Measurements from ENCODE around the gene CYBA. TPM values are rescaled to one million over a fixed set of nuclear protein-coding genes. Genes with fewer than 3 reads are reported as not detected.

CYBA gene
- total and polyA plus RNA-seq, 2 of the 13 experiments (the other 11 are each of a cell fraction or from before 2014, with no cell fraction given): 196 to 250 TPM

DNA sequence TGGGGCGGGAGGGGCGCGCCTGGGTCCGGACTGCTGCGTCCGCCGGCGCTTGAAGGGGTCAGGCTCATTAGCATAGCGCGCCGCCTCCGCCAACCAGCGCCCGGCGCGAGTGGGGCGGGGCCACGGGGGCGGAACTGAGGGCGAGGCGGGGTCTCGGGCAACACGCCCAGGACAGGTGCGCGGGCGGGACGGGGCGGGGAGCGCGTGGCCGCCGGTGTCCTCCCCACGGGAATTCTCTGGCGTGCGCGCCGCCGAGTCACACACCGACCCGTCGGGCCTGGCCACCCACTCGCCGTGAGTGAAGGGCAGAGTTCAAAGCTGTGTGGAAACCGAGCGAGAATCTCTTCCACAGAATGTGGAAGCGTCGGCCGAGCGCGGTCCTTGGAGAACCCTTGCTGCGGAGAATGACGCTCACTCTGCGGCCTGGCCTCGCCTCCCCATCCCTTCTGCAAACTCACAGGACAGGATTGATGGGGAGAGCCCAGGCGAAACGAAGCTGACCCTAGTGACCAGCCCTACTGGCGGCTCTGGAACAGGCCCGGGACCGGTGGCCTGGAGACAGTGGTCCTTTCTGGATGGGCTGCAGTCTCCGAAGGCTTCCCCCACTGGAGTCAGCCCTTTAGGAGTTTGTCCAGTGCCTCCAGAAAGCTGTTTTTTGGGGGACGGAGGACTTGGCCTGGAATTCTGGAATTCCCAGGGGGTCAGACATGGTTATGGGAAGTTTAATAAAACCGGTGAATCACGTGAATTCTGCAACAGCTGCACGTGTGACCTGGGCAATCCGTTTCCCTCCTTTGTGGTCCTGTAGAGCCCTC is 35.8 kb upstream of the CYBA start, which contains the start of gene SNAI3 (continued):
- TF ChIP-seq, protein P1, sequence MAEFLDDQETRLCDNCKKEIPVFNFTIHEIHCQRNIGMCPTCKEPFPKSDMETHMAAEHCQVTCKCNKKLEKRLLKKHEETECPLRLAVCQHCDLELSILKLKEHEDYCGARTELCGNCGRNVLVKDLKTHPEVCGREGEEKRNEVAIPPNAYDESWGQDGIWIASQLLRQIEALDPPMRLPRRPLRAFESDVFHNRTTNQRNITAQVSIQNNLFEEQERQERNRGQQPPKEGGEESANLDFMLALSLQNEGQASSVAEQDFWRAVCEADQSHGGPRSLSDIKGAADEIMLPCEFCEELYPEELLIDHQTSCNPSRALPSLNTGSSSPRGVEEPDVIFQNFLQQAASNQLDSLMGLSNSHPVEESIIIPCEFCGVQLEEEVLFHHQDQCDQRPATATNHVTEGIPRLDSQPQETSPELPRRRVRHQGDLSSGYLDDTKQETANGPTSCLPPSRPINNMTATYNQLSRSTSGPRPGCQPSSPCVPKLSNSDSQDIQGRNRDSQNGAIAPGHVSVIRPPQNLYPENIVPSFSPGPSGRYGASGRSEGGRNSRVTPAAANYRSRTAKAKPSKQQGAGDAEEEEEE (CRISPR knock-in tag; IDR thresholded peaks at IDR 0.05; ENCODE audit: borderline replicate concordance): no peak
- TF ChIP-seq, protein P2, sequence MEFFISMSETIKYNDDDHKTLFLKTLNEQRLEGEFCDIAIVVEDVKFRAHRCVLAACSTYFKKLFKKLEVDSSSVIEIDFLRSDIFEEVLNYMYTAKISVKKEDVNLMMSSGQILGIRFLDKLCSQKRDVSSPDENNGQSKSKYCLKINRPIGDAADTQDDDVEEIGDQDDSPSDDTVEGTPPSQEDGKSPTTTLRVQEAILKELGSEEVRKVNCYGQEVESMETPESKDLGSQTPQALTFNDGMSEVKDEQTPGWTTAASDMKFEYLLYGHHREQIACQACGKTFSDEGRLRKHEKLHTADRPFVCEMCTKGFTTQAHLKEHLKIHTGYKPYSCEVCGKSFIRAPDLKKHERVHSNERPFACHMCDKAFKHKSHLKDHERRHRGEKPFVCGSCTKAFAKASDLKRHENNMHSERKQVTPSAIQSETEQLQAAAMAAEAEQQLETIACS (CRISPR knock-in tag; IDR thresholded peaks at IDR 0.05): peak; percentile 82
- TF ChIP-seq, protein P3, sequence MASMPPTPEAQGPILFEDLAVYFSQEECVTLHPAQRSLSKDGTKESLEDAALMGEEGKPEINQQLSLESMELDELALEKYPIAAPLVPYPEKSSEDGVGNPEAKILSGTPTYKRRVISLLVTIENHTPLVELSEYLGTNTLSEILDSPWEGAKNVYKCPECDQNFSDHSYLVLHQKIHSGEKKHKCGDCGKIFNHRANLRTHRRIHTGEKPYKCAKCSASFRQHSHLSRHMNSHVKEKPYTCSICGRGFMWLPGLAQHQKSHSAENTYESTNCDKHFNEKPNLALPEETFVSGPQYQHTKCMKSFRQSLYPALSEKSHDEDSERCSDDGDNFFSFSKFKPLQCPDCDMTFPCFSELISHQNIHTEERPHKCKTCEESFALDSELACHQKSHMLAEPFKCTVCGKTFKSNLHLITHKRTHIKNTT (CRISPR knock-in tag; IDR thresholded peaks at IDR 0.05): 0 out of 2 replicates have a peak, but pooled peaks have one; percentile 57
- TF ChIP-seq, protein P4, sequence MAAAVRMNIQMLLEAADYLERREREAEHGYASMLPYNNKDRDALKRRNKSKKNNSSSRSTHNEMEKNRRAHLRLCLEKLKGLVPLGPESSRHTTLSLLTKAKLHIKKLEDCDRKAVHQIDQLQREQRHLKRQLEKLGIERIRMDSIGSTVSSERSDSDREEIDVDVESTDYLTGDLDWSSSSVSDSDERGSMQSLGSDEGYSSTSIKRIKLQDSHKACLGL (CRISPR knock-in tag; IDR thresholded peaks at IDR 0.05): peak; percentile 36; the same call in 1 of the 2 replicates
- TF ChIP-seq, protein P5, sequence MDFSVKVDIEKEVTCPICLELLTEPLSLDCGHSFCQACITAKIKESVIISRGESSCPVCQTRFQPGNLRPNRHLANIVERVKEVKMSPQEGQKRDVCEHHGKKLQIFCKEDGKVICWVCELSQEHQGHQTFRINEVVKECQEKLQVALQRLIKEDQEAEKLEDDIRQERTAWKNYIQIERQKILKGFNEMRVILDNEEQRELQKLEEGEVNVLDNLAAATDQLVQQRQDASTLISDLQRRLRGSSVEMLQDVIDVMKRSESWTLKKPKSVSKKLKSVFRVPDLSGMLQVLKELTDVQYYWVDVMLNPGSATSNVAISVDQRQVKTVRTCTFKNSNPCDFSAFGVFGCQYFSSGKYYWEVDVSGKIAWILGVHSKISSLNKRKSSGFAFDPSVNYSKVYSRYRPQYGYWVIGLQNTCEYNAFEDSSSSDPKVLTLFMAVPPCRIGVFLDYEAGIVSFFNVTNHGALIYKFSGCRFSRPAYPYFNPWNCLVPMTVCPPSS (IDR thresholded peaks at IDR 0.05): no peak
- TF ChIP-seq NCOA1 (CRISPR knock-in tag; IDR thresholded peaks at IDR 0.05): 0 out of 2 replicates have a peak, but pooled peaks have one; percentile 13
- no peak for TF ChIP-seq ZNF75D (CRISPR knock-in tag; IDR thresholded peaks at IDR 0.05; ENCODE audit: borderline replicate concordance)
- no peak for TF ChIP-seq ZNF766 (CRISPR knock-in tag; IDR thresholded peaks at IDR 0.05; ENCODE audit: borderline replicate concordance)
- TF ChIP-seq, protein P6, sequence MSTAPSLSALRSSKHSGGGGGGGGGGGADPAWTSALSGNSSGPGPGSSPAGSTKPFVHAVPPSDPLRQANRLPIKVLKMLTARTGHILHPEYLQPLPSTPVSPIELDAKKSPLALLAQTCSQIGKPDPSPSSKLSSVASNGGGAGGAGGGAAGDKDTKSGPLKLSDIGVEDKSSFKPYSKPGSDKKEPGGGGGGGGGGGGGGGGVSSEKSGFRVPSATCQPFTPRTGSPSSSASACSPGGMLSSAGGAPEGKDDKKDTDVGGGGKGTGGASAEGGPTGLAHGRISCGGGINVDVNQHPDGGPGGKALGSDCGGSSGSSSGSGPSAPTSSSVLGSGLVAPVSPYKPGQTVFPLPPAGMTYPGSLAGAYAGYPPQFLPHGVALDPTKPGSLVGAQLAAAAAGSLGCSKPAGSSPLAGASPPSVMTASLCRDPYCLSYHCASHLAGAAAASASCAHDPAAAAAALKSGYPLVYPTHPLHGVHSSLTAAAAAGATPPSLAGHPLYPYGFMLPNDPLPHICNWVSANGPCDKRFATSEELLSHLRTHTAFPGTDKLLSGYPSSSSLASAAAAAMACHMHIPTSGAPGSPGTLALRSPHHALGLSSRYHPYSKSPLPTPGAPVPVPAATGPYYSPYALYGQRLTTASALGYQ (CRISPR knock-in tag; IDR thresholded peaks at IDR 0.05): peak; percentile 37; the same call in 1 of the 2 replicates
- peak; percentile 31; the same call in 1 of the 2 replicates for TF ChIP-seq ZNF225 (CRISPR knock-in tag; IDR thresholded peaks at IDR 0.05)
- TF ChIP-seq, protein P7, sequence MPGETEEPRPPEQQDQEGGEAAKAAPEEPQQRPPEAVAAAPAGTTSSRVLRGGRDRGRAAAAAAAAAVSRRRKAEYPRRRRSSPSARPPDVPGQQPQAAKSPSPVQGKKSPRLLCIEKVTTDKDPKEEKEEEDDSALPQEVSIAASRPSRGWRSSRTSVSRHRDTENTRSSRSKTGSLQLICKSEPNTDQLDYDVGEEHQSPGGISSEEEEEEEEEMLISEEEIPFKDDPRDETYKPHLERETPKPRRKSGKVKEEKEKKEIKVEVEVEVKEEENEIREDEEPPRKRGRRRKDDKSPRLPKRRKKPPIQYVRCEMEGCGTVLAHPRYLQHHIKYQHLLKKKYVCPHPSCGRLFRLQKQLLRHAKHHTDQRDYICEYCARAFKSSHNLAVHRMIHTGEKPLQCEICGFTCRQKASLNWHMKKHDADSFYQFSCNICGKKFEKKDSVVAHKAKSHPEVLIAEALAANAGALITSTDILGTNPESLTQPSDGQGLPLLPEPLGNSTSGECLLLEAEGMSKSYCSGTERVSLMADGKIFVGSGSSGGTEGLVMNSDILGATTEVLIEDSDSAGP (CRISPR knock-in tag; IDR thresholded peaks at IDR 0.05; ENCODE audit: borderline replicate concordance): peak; percentile 61; the same call in 1 of the 2 replicates
- peak; percentile 70; the same call in 1 of the 2 replicates for TF ChIP-seq GABPB1 (CRISPR knock-in tag; IDR thresholded peaks at IDR 0.05)
- TF ChIP-seq ATF7 (IDR thresholded peaks at IDR 0.05): no peak
- peak; percentile 73; the same call in 1 of the 2 replicates for TF ChIP-seq ATF7 (CRISPR knock-in tag; IDR thresholded peaks at IDR 0.05)
- TF ChIP-seq MAFK (conservative IDR thresholded peaks at IDR 0.05 in 1 of 2, IDR thresholded peaks at IDR 0.05 in 1 of 2; ENCODE audit: low read length in 2 of 2): no peak
- TF ChIP-seq MED1 (CRISPR knock-in tag; IDR thresholded peaks at IDR 0.05): peak; percentile 47; the same call in 1 of the 2 replicates
- peak; percentile 74 for TF ChIP-seq HOXA3 (CRISPR knock-in tag; IDR thresholded peaks at IDR 0.05)
